ENCODE results near the gene MNS1. TPM values are rescaled to one million over a fixed set of nuclear protein-coding genes. Genes with fewer than 3 reads are reported as not detected.
"Not testable (repeated sequence)": the region's sequence is repeated elsewhere in the genome, so short reads cannot be mapped to it uniquely, and the experiment has no call there.

The MNS1 gene
- total RNA-seq, 3 donors from 2014 or later, result 0.61 to 1.7 (median 1.2) TPM

DNA sequence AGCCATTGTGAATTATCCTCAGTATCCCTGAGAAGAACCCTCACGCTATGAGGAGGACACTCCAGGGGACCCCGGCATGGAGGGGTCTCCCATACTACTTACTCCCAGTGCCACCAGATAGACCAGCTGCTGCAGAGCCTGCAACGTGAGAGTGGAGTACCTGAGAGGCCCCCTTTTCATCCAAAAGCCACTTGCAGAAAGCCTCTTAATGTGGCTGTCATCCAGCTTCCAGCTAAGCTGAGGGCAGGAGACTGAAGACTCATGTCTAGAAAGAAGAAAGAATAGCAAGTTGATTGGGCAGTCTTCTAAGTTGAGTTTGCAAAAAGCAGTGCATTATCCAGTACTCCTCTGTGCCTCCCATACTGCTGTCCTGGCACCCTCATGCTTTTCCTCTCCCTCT lies 27.3 kb upstream of the MNS1 start:
- DNase-seq, result no peak
- ATAC-seq, result no peak

GRCh38 chr15:56491110-56491722 lies 26.3 kb upstream of the MNS1 start:
- intact Hi-C loops (cut with DNase I, micrococcal nuclease), result no loop called here
- H3K9me3 ChIP-seq, result no peaks in the 10 kb centered on the region
- no peaks in the 10 kb centered on the region for H3K36me3 ChIP-seq (ENCODE audit: low read depth)
- peaks cover 3% of the 10 kb centered on the region for H3K4me1 ChIP-seq (ENCODE audit: low read depth)
- peak; percentile 77 for TF ChIP-seq CTCF (IDR thresholded peaks at IDR 0.05)
- peak in 2 of 3 donors; percentile 77 to 87 for DNase-seq
- ATAC-seq, result peak; percentile 72
- H3K4me3 ChIP-seq, result no peak overlapping the region

More for the DNA sequence above, 27.3 kb upstream of the MNS1 start:
- Histone ChIP-seq H3K36me3 (ENCODE audit: low read depth) (no peaks in the 10 kb centered on the region), H3K4me1 (ENCODE audit: low read depth) (peaks cover 3% of the 10 kb centered on the region), H3K9me3 (no peaks in the 10 kb centered on the region), H3K4me3 (no peak overlapping the region)
- TF ChIP-seq CTCF (IDR thresholded peaks at IDR 0.05), result no peak
- intact Hi-C loops (cut with DNase I, micrococcal nuclease), result no loop called here

DNA sequence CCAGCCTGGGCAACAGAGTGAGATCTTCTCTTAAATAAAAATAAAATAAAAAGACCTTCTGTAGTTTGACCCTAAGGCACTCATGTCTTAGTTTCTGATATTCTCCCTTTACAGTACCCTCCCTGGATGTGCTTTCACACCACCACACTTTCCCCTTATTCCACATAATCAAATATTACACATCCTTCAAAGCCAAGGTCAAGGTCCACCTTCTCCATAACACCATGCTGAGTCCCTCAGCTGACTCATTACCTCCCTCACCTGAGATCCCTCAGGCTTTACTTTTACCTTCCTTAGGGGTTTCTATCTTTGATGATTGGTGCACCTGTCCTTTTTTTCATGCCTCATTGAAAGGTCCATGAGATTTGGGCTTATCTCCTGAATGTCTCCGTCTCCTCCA lies 25.5 kb upstream of the MNS1 start:
- ATAC-seq, result peak; percentile 38
- no peak for TF ChIP-seq CTCF (IDR thresholded peaks at IDR 0.05)
- intact Hi-C loops (cut with DNase I, micrococcal nuclease), result no loop called here
- no peak for DNase-seq
- Histone ChIP-seq H3K4me1 (ENCODE audit: low read depth) (peaks cover 2% of the 10 kb centered on the region), H3K4me3 (no peak overlapping the region), H3K9me3 (no peaks in the 10 kb centered on the region), H3K36me3 (ENCODE audit: low read depth) (no peaks in the 10 kb centered on the region)

- H3K9me3 ChIP-seq; intact Hi-C loops (cut with DNase I, micrococcal nuclease); H3K4me3 ChIP-seq; ATAC-seq; H3K36me3 ChIP-seq (ENCODE audit: low read depth); DNase-seq; H3K4me1 ChIP-seq (ENCODE audit: low read depth): not testable (repeated sequence)
Measured at GRCh38 chr15:56486206-56486605, 21.3 kb upstream of the MNS1 start.

DNA sequence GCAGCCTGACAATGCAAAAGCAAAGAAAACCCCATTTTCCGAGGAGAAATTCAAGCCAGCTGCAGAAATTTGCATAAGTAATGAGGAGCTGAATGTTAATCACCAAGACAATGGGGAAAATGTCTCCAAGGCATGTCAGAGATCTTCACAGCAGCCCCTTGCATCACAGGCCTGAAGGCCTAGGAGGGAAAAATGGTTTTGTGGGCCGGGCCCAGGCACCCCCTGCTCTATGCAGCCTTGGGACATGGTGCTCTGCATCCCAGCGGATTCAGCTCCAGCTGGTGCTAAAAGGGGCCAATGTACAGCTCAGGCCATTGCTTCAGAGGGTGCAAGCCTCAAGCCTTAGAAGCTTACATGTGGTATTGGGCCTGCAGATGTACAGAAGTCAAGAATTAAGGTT lies 20.5 kb upstream of the MNS1 start:
- H3K4me1 ChIP-seq (ENCODE audit: low read depth); H3K4me3 ChIP-seq; DNase-seq; intact Hi-C loops (cut with DNase I, micrococcal nuclease); H3K9me3 ChIP-seq; ATAC-seq; H3K36me3 ChIP-seq (ENCODE audit: low read depth): not testable (repeated sequence)

DNA sequence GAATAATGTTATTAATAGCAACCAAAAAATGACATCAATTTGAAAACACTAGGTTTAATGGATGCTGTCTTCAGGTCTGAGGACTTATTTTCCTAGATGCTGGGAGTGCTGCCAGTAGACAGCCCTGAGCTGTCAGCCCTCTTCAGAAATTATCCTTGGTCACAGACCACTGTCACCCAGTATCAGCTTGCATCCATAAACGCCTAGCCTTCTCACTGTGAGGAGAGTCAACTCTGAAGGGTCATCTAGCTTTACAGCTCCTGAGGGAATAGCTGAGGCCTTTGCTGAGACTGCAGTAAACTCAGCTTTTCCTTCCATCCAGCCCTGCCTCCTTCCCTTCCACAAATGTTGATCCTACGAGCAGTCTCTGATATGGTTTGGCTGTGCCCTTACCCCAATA lies 19.4 kb upstream of the MNS1 start:
- Histone ChIP-seq H3K4me1 (ENCODE audit: low read depth) (no peaks in the 10 kb centered on the region), H3K4me3 (no peak overlapping the region), H3K9me3 (no peaks in the 10 kb centered on the region), H3K36me3 (ENCODE audit: low read depth) (no peaks in the 10 kb centered on the region)
- no peak for TF ChIP-seq CTCF (IDR thresholded peaks at IDR 0.05)
- intact Hi-C loops (cut with DNase I, micrococcal nuclease), result no loop called here
- ATAC-seq (no peak), DNase-seq (no peak)

GRCh38 chr15:56475351-56475750 lies 10.4 kb upstream of the MNS1 start:
- intact Hi-C loops (cut with DNase I, micrococcal nuclease), result no loop called here
- no peak overlapping the region for H3K4me3 ChIP-seq
- DNase-seq, result no peak
- no peaks in the 10 kb centered on the region for H3K9me3 ChIP-seq
- H3K4me1 ChIP-seq (ENCODE audit: low read depth), result no peaks in the 10 kb centered on the region
- no peaks in the 10 kb centered on the region for H3K36me3 ChIP-seq (ENCODE audit: low read depth)
- ATAC-seq, result no peak
- TF ChIP-seq CTCF (IDR thresholded peaks at IDR 0.05), result no peak
